Loucy (cell line): ENCODE measurements around the gene PCDHB7.
A peak's percentile ranks its signal among the peaks of the same experiment; 100 is the strongest.
"Not testable (repeated sequence)": the region's sequence is repeated elsewhere in the genome, so short reads cannot be mapped to it uniquely, and the experiment has no call there.

Experiments
- H2AFZ ChIP-seq: fragments of 200-600 bp; sonication (generic); 2 replicates; pipeline ENCODE4 v1.6.0; 2016; ENCODE audit warnings: antibody characterized with exemption, mild to moderate bottlenecking, low read length, moderate library complexity
- H3F3A ChIP-seq: fragments of 200-600 bp; 2 replicates; pipeline ENCODE4 v1.6.0; 2016; ENCODE audit warnings: antibody characterized with exemption, low read depth, mild to moderate bottlenecking
- H3K27me3 ChIP-seq: fragments of 200-600 bp; sonication (generic); 2 replicates; pipeline ENCODE4 v1.6.1; 2014; ENCODE audit warnings: low read length, mild to moderate bottlenecking; ENCODE audit not compliant: insufficient read depth, poor library complexity, severe bottlenecking
- H3K36me3 ChIP-seq: fragments of 200-600 bp; sonication (generic); 2 replicates; pipeline ENCODE4 v1.6.1; 2016; ENCODE audit warnings: low read length; ENCODE audit not compliant: insufficient read depth
- H3K4me1 ChIP-seq: fragments of 200-600 bp; sonication (generic); 2 replicates; pipeline ENCODE4 v1.5.1; 2014; ENCODE audit warnings: low read length, mild to moderate bottlenecking; ENCODE audit not compliant: insufficient read depth, poor library complexity, severe bottlenecking
- H3K4me2 ChIP-seq: fragments of 200-600 bp; sonication (generic); 2 replicates; pipeline ENCODE4 v1.6.0; 2014; ENCODE audit warnings: antibody characterized with exemption, low read length, low read depth, mild to moderate bottlenecking; ENCODE audit not compliant: poor library complexity, severe bottlenecking
- H3K4me3 ChIP-seq: fragments of 200-600 bp; sonication (generic); 2 replicates; pipeline ENCODE4 v1.5.1; 2014; ENCODE audit warnings: low read length, mild to moderate bottlenecking, mixed read lengths; ENCODE audit not compliant: poor library complexity, severe bottlenecking
- H3K79me2 ChIP-seq: fragments of 200-600 bp; sonication (generic); 2 replicates; pipeline ENCODE4 v1.6.1; 2014; ENCODE audit warnings: low read length; ENCODE audit not compliant: insufficient read depth
- H3K9ac ChIP-seq: fragments of 200-600 bp; sonication (generic); 2 replicates; pipeline ENCODE4 v1.6.0; 2014; ENCODE audit warnings: mild to moderate bottlenecking, low read depth, low read length, moderate library complexity; ENCODE audit not compliant: poor library complexity, severe bottlenecking
- H3K9me2 ChIP-seq: fragments of 200-600 bp; sonication (generic); replicated peaks from 2 replicates; pipeline ENCODE4 v1.6.1; 2016; ENCODE audit warnings: low read depth, low read length, mixed read lengths
- H3K9me3 ChIP-seq: fragments of 200-600 bp; sonication (generic); 2 replicates; pipeline ENCODE4 v1.6.1; 2014; ENCODE audit warnings: mild to moderate bottlenecking, antibody characterized with exemption, low read length, low read depth; ENCODE audit not compliant: insufficient read depth
- H4K20me1 ChIP-seq: fragments of 200-600 bp; sonication (generic); 2 replicates; pipeline ENCODE4 v1.6.0; 2014; ENCODE audit warnings: antibody characterized with exemption, low read length, mild to moderate bottlenecking; ENCODE audit not compliant: insufficient read depth, poor library complexity, severe bottlenecking
- EZH2phosphoT487 ChIP-seq: fragments of 200-600 bp; IDR thresholded peaks from 2 replicates; pipeline ENCODE4 v1.6.1; 2018; ENCODE audit warnings: antibody characterized with exemption, mild to moderate bottlenecking, moderate library complexity, borderline replicate concordance
- TF ChIP-seq, protein P1 (sequence below): fragments of 200-600 bp; sonication (generic); conservative IDR thresholded peaks from 2 replicates; pipeline ENCODE4 v1.5.1; 2014; ENCODE audit warnings: mild to moderate bottlenecking, antibody characterized with exemption, low read length

The PCDHB7 gene

DNA sequence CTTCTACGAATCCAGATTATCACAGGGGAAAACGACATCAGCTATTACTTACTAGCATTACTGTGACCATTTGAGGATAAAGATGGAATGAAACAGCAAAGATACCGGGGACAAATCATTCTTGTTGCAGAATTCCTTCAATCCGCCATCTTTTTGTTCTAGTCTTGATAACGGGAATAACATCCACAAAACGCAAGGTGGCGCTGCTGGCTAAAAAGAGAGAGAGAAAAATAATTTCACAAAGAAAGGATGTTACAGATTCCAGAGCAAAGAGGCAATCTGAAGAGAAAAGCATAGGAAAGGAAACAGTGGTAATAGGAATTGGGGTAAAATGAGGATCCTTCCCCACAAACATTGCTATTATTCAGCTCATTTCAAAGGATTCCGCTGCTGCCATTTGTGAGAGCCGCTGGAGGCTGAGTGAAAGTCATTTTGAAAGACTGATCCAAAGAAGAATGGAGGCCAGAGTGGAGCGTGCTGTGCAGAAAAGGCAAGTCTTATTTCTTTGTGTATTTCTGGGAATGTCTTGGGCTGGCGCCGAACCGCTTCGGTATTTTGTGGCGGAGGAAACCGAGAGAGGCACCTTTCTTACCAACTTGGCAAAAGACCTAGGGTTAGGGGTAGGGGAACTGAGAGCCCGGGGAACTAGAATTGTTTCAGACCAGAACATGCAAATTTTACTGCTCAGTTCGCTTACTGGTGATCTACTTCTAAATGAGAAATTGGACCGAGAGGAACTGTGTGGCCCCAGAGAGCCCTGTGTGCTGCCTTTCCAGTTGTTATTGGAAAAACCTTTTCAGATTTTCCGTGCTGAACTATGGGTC, at the start of gene PCDHB7:
Gene PCDHB7 (plus strand): TSS at position 264 of the 824 bp plus-strand sequence. CDS start 192 bp downstream, at position 456.
- H3K27me3 ChIP-seq, result no peaks in the 10 kb centered on the region
- H3K4me2 ChIP-seq, result no peak within 1 kb of the TSS
- TF ChIP-seq, protein P1, sequence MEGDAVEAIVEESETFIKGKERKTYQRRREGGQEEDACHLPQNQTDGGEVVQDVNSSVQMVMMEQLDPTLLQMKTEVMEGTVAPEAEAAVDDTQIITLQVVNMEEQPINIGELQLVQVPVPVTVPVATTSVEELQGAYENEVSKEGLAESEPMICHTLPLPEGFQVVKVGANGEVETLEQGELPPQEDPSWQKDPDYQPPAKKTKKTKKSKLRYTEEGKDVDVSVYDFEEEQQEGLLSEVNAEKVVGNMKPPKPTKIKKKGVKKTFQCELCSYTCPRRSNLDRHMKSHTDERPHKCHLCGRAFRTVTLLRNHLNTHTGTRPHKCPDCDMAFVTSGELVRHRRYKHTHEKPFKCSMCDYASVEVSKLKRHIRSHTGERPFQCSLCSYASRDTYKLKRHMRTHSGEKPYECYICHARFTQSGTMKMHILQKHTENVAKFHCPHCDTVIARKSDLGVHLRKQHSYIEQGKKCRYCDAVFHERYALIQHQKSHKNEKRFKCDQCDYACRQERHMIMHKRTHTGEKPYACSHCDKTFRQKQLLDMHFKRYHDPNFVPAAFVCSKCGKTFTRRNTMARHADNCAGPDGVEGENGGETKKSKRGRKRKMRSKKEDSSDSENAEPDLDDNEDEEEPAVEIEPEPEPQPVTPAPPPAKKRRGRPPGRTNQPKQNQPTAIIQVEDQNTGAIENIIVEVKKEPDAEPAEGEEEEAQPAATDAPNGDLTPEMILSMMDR, result peak; percentile 43
- no peak for TF ChIP-seq EZH2phosphoT487
- no peaks in the 10 kb centered on the region for H3K79me2 ChIP-seq
- H3K9ac ChIP-seq, result no peak within 1 kb of the TSS
- no peak within 1 kb of the TSS for H2AFZ ChIP-seq
- H4K20me1 ChIP-seq, result no peaks in the 10 kb centered on the region
- H3K9me3 ChIP-seq, result no peaks in the 10 kb centered on the region
- H3K36me3 ChIP-seq, result no peaks in the 10 kb centered on the region
- no peaks in the 10 kb centered on the region for H3K9me2 ChIP-seq
- no peak within 1 kb of the TSS for H3K4me3 ChIP-seq
- no peaks in the 10 kb centered on the region for H3K4me1 ChIP-seq
- H3F3A ChIP-seq, result no peaks in the 10 kb centered on the region

DNA sequence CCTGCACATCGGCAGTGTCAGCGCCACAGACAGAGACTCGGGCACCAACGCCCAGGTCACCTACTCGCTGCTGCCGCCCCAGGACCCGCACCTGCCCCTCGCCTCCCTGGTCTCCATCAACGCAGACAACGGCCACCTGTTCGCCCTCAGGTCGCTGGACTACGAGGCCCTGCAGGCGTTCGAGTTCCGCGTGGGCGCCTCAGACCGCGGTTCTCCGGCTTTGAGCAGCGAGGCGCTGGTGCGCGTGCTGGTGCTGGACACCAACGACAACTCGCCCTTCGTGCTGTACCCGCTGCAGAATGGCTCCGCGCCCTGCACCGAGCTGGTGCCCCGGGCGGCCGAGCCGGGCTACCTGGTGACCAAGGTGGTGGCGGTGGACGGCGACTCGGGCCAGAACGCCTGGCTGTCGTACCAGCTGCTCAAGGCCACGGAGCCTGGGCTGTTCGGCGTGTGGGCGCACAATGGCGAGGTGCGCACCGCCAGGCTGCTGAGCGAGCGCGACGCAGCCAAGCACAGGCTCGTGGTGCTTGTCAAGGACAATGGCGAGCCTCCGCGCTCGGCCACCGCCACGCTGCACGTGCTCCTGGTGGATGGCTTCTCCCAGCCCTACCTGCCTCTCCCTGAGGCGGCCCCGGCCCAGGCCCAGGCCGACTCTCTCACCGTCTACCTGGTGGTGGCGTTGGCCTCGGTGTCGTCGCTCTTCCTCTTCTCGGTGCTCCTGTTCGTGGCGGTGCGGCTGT, 48.9 kb upstream of the PCDHB7 start:
- H4K20me1 ChIP-seq, H3K4me1 ChIP-seq, H3K79me2 ChIP-seq, H3K4me2 ChIP-seq, H3K27me3 ChIP-seq, H2AFZ ChIP-seq, H3K4me3 ChIP-seq, H3K9me2 ChIP-seq, H3K36me3 ChIP-seq, H3K9me3 ChIP-seq, H3F3A ChIP-seq, H3K9ac ChIP-seq: not testable (repeated sequence)

DNA sequence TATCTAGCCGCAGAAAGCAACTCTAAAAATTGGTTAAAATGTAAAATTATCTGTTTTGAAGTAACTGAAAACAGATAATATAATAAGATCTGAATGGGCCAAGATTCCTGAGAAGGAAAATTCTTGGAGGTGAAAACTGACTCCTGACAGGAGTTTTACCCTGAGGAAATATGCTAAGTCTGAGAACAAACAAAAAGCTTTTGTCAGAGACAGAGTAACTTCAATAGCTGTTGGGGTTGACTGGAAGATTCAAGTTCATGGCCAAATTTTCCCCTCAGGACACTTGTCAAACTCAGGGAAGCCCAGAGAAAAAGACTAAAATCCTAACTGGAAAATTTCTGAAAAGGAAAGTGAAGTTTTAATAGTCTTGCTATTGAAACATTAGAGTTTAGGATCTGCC, 45.1 kb upstream of the PCDHB7 start:
- no peaks in the 10 kb centered on the region for H3K79me2 ChIP-seq
- H3K4me2 ChIP-seq, result no peak overlapping the region
- TF ChIP-seq, protein P1, result no peak
- no peak for TF ChIP-seq EZH2phosphoT487
- H3K27me3 ChIP-seq, result no peaks in the 10 kb centered on the region
- no peak overlapping the region for H3K9ac ChIP-seq
- H3K4me3 ChIP-seq, result no peak overlapping the region
- no peaks in the 10 kb centered on the region for H3K36me3 ChIP-seq
- H2AFZ ChIP-seq, result no peak overlapping the region
- no peaks in the 10 kb centered on the region for H4K20me1 ChIP-seq
- H3K9me2 ChIP-seq, result no peaks in the 10 kb centered on the region
- no peaks in the 10 kb centered on the region for H3K4me1 ChIP-seq
- no peaks in the 10 kb centered on the region for H3K9me3 ChIP-seq
- no peaks in the 10 kb centered on the region for H3F3A ChIP-seq
